DMS153 treated with DMSO at 0.1 percent for 48 hours (cell line): ENCODE results near the gene SULT1A2.
"Not testable (repeated sequence)": the region's sequence is repeated elsewhere in the genome, so short reads cannot be mapped to it uniquely, and the experiment has no call there.

Source experiments
- DNase-seq: peaks from one replicate; lab custom pipeline; 2025; ENCODE audit not compliant: unreplicated experiment; lab: John Stamatoyannopoulos, UW

SULT1A2 gene

DNA sequence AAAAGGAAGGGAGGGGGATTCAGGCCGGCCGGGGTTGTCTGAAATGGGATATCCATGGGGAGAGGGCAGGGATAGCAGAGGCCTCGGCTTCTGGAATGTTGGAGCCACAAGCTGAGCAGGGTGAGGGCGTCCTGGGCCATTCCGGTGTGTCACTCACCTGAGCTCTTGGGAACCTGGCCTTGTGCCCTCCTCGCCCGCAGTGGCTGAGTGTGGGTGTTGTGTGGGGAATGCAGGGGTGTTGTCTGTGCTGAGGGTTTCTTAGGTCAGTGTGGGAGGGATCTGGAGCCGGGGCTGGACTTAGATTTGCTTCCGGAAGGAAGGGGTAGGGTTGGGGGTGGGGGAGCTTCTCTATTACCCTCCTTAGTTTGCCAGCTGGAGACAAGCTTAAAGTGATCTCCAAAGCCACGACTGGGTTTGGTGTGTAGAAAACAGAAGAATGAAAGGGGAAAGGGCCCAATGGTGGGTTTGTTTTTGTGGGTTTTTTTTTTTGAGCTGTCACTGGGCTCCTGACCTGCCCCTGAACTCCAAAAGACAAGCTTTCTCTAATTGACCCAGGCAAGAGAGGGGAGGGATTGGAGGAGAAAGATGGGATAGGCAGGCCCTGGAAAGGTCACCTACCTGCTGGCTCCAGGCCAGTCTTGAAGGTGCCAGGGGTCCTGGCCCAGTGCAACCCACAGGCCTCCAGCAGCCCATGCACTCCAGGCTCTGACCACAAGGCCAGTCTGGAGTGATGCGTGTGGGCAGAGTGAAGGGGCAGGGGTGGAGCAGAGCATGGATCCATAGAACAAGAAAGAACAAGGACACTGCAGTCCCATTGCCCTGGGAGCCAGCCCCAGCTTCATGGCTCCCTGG lies at the start of gene SULT1A2:
Gene SULT1A2 (minus strand): TSS at position 211 of the 852 bp plus-strand sequence. CDS start 1,120 bp downstream, outside the sequence.
- DNase-seq: no peak

- DNase-seq: not testable (repeated sequence)
Measured at GRCh38 chr16:28639959-28640358, 43.1 kb upstream of the SULT1A2 start.

- DNase-seq: not testable (repeated sequence)
Measured at GRCh38 chr16:28638359-28638758, 41.5 kb upstream of the SULT1A2 start.

DNA sequence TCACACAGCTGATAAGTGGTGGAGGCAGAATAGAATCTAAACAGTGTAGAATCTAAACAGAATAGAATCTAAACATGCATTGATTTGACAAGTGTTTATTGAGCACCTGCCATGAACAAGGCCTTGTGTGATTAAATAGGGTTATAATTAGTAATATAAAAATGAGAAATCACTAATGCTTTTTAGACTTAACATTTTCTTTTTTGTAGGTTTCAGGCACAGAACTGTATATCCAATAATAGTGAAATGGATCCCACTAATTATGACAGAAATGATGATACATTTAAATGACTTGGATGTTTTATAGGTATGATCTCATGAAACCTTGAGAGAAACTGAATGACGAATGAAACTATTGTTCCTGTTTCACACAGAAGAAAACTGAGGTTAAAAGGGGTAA lies 40.9 kb upstream of the SULT1A2 start, which contains the start of gene NPIPB8:
Gene NPIPB8 (plus strand): TSS at position 301 of the 400 bp plus-strand sequence. CDS start 296 bp downstream, outside the sequence.
- DNase-seq: not testable (repeated sequence)

GRCh38 chr16:28636093-28636823 lies 39.4 kb upstream of the SULT1A2 start:
- not testable (repeated sequence) for DNase-seq

GRCh38 chr16:28630905-28631304 lies 34.1 kb upstream of the SULT1A2 start:
- DNase-seq: not testable (repeated sequence)

DNA sequence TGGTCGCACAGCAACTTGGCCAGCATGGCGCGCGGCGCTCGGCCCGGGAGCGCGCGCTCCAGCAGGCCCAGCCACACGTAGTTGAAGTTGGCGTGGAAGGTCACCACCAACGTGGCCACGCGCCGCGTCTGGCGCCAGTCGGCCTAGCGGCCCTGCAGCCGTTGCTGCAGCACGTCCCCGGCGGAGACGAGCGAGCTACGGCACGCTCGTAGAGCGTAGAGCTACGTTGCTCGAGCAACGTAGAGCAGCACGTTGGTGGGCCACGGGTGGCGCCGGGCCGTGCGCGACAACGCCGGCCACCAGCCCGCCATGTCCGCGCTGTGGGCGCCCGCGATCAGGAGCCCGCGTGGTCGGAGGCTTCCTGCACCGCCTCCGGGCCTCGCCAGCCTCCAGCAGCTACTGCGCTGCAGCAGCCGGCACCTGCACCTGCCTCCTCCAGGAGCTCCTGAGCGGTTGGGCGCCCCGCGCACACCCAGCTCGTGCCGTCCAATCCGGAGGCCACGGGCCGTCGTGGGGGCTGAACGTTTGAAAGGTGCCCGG lies 26.4 kb upstream of the SULT1A2 start:
- peak; percentile 46 for DNase-seq

DNA sequence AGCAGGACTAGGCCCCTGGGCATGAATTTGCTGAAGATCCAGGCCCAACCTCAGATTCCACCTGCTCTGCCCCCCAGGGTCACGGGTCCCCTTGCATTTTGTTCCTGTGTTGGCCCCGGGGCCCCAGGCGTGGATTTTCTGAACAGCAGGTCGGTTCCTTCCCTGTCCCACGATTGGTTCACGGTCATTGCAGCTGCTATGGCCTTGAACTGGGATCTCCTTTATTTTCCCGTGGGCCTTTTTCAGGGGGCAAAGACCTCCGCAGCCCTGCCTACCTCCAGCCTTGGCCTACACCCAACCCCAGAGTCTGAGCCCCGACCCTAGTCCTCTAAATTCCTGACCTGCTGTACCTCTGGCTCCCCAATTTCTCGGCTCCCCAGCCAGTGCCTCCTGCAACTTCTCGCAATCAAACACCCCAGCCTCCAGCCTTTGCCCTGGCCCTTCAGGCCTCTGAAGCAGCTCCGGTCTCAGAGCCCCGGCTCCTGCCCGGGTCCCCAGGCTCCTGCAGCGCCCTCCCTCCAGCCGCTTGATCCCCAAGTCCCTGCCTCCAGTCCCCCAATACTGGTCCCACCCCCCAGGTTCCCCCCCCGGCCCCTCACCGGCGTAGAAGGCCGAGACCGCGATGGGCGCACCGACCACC lies 25.8 kb upstream of the SULT1A2 start:
- not testable (repeated sequence) for DNase-seq

- DNase-seq: no peak
Measured at GRCh38 chr16:28621481-28622155, 24.8 kb upstream of the SULT1A2 start.

GRCh38 chr16:28620316-28620715 lies 23.5 kb upstream of the SULT1A2 start:
- DNase-seq: not testable (repeated sequence)

GRCh38 chr16:28617874-28618273 lies 21.0 kb upstream of the SULT1A2 start:
- no peak for DNase-seq

DNA sequence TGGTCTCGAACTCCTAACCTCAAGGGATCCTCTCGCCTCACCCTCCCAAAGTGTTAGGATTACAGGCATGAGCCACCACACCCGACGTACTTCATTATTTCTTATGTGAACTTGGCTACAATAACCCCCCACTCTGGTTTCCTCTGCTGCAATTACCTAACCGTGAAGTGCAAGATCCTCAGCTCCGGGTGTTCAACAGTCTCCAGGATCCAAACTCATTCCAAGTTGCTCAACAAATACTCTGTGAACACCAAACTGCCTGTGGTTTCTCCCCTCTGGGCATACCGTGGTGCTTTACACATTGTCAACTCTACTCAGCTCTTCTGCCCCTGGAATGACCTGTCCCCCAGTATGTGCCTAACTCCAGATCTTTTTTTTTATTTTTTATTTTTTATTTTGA lies 19.8 kb upstream of the SULT1A2 start:
- no peak for DNase-seq

GRCh38 chr16:28616224-28616577 lies 19.4 kb upstream of the SULT1A2 start:
- DNase-seq: not testable (repeated sequence)

DNA sequence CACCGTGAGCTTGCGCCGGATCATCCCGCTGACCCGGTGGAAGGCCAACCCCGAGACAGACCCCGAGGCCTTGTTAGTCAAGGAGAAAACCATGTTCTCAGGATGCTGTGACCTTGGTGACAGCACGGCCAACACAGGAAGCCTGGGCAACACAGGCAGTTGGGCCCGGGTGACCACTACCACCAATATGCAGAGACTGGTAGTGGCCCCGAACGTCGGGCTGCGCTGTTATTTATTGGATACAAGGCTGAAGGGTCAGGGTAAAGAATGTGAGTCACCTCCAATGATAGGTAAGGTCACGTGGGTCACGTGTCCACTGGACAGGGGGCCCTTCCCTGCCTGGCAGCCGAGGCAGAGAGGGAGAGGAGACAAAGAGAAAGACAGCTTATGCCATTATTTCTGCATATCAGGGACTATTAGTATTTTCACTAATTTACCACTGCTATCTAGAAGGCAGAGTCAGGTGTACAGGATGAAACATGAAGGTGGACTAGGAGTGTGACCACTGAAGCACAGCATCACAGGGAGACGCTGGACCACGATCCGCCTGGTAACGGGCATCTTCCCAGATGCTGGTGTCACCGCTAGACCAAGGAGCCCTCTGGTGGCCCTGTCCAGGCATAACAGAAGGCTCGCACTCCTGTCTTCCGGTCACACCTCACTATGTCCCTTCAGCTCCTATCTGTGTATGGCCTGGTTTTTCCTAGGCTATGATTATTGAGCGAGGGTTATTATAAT lies 18.8 kb upstream of the SULT1A2 start:
- DNase-seq: not testable (repeated sequence)

GRCh38 chr16:28614561-28614960 lies 17.7 kb upstream of the SULT1A2 start:
- DNase-seq: not testable (repeated sequence)

- not testable (repeated sequence) for DNase-seq
Measured at GRCh38 chr16:28613912-28614311, 17.1 kb upstream of the SULT1A2 start.

GRCh38 chr16:28612359-28613280 lies 15.8 kb upstream of the SULT1A2 start:
- DNase-seq: not testable (repeated sequence)

GRCh38 chr16:28610595-28611191 lies 13.8 kb upstream of the SULT1A2 start:
- no peak for DNase-seq
